ENCODE measurements around the gene ZDHHC12. TPM values are rescaled to one million over a fixed set of nuclear protein-coding genes. Genes with fewer than 3 reads are reported as not detected.
A peak's percentile ranks its signal among the peaks of the same experiment; 100 is the strongest.

The ZDHHC12 gene
- total and polyA plus RNA-seq, 10 of the 15 experiments (the other 5 are each of a cell fraction or from before 2014, with no cell fraction given) = 0.95 to 146 (median 49.9) TPM

GRCh38 chr9:128723866-128724743, at the start of gene ZDHHC12 (continued):
- TF ChIP-seq ZNF687 (IDR thresholded peaks at IDR 0.05) (peak; percentile 14), HDAC6 (IDR thresholded peaks at IDR 0.05; ENCODE audit: unreplicated experiment) (peak; percentile 29), ELK1 (IDR thresholded peaks at IDR 0.05; ENCODE audit: low read depth, low read length) (peak; percentile 45; the same call in 1 of the 2 replicates), HSF1 (IDR thresholded peaks at IDR 0.05; ENCODE audit: low read depth, low read length) (no peak), CHD1 (IDR thresholded peaks at IDR 0.05; ENCODE audit: low read depth, low read length) (0 out of 2 replicates have a peak, but pooled peaks have one; percentile 56), IKZF1 (conservative IDR thresholded peaks at IDR 0.05) (peak; percentile 89), MTA2 (IDR thresholded peaks at IDR 0.05; ENCODE audit: low read depth) (no peak), MXI1 (IDR thresholded peaks at IDR 0.05; ENCODE audit: low read depth, low read length) (peak; percentile 79), ZNF592 (IDR thresholded peaks at IDR 0.05) (no peak), SMC3 (IDR thresholded peaks at IDR 0.05; ENCODE audit: borderline replicate concordance, low read length) (no peak), IRF5 (IDR thresholded peaks at IDR 0.05; ENCODE audit: borderline replicate concordance) (no peak), SMAD1 (IDR thresholded peaks at IDR 0.05; ENCODE audit: low read depth, partially characterized antibody) (no peak), ASH2L (IDR thresholded peaks at IDR 0.05; ENCODE audit: borderline replicate concordance, low read depth) (no peak), POLR2AphosphoS2 (IDR thresholded peaks at IDR 0.05; ENCODE audit: low read depth, low read length) (peak; percentile 79), NFYB (IDR thresholded peaks at IDR 0.05; ENCODE audit: insufficient read depth, low read depth, low read length) (peak; percentile 92), CEBPB (IDR thresholded peaks at IDR 0.05; ENCODE audit: borderline replicate concordance in 1 of 2, low read depth in 2 of 2, low read length in 2 of 2) (no peak)
